IPS DF 19.7 (cell line): ENCODE results near the gene BBS9.
"Not testable (repeated sequence)": the region's sequence is repeated elsewhere in the genome, so short reads cannot be mapped to it uniquely, and the experiment has no call there.

ENCODE experiments used
- DNase-seq: peaks from one replicate; pipeline ENCODE4 v3.0.0-alpha.2; 2013; ENCODE audit warnings: low read depth, low spot score

Gene BBS9

DNA sequence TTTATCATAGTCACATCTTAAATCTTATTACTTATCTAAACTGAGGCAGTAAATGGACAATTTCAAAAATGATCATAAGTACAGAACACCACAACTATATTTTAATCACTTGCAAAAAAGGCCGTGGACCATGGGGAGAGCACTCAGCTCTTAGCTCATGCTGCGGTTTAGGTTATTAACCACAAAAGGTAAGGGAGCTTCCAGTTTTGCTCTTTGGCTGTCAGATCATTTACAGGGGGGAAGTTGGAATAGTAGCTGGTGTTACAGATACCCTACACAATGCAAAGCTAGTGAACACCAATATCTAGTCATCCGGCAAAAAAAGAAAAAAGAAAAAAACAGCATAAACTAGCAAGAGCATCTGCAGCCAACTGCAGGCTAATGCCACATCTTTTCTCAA, 147.0 kb downstream of the BBS9 start:
- no peak for DNase-seq

GRCh38 chr7:33276729-33277128, 147.4 kb downstream of the BBS9 start:
- no peak for DNase-seq

- no peak for DNase-seq
Observed at GRCh38 chr7:33278095-33278494, 148.7 kb downstream of the BBS9 start.

DNA sequence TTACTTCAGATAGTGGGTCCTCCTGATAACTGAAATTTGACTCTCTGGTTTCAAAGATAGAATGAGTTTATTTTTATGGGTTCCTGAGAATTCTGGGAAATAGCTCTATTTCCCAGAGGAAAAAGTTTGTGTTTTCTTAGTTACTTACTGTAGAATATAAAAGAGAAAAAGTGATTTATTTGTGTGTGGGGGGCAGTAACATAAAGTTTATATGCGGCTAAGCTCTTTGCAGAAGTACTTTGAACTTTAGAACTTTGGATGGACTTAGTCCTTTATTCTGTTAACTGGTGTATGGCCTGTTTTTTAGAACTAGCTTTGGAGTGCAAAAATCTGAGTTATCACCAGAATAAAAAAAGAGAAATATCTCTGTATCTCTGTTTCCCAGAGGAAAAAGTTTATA, 157.1 kb downstream of the BBS9 start:
- DNase-seq, result no peak

DNA sequence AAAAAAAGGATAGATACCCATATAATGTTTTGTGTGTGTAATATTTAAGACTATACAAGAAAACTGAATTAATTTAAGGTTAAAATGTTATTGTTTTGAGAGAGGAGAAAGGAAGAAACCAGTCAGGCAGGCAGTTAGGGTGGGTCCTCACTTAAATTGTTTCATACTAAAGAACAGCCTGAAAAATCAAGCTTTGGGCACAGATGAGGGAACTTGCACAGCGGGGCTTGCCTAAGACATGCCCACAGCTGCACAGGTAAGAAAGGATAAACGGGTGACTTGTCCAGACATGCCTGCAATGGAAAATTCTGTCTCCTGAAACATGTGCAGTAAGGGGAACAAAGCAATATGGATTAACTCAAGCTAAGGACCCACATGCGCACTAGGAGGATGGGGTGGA, 158.4 kb downstream of the BBS9 start:
- no peak for DNase-seq

DNA sequence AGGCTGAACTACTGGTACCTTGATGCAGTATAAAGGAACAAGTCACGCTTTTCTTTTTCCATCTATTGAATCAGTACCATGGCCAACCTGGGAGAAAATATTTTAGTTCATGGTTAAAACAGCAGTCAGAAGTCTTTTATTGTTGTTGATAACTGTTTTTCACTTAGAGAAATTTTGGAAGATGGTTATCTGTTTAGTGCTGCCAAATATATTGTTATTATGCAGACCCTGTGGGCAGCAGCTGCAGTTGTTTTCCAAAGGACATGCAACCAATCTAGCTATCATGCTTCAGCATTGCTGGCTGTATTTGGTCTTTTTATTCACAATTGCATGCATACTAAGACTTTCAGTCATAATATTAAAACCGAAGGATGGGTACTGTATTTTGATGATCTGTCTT, 169.5 kb downstream of the BBS9 start:
- DNase-seq, result no peak

GRCh38 chr7:33299425-33299824, 170.1 kb downstream of the BBS9 start:
- DNase-seq, result no peak

- no peak for DNase-seq
Observed at GRCh38 chr7:33300131-33300530, 170.8 kb downstream of the BBS9 start.

DNA sequence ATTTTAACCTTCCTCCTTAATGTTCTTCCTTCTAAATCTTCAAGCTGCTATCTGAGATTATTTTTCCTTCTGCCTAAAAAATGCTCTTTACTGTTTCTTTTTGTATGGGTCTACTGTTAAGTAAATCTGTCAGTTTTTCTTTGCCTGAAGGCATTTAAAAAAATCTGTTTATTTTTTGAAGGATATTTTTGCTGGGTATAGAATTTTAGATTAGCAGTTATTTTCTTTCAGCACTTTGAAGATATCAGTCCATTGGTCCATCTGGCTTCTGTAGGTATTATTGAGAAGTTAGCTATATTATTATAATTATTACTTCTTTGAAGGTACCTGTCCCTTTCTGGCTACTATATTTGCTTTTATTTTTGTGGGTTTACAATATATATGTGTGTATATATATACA, 171.4 kb downstream of the BBS9 start:
- no peak for DNase-seq

DNA sequence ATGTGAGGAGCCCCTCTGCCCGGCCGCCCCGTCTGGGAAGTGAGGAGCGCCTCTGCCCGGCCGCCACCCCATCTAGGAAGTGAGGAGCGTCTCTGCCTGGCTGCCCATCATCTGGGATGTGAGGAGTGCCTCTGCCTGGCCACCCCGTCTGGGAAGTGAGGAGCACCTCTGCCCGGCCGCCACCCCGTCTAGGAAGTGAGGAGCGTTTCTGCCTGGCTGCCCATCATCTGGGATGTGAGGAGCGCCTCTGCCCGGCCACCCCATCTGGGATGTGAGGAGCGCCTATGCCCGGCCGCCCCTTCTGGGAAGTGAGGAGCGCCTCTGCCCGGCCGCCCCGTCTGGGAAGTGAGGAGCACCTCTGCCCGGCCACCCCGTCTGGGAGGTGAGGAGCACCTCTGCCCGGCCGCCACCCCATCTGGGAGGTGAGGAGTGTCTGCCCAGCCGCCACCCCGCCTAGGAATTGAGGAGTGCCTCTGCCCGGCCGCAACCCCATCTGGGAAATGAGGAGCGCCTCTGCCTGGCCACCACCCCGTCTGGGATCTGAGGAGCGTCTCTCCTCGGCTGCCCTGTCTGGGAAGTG, 174.7 kb downstream of the BBS9 start:
- not testable (repeated sequence) for DNase-seq

- DNase-seq, result no peak
Observed at GRCh38 chr7:33307205-33307604, 177.8 kb downstream of the BBS9 start.

DNA sequence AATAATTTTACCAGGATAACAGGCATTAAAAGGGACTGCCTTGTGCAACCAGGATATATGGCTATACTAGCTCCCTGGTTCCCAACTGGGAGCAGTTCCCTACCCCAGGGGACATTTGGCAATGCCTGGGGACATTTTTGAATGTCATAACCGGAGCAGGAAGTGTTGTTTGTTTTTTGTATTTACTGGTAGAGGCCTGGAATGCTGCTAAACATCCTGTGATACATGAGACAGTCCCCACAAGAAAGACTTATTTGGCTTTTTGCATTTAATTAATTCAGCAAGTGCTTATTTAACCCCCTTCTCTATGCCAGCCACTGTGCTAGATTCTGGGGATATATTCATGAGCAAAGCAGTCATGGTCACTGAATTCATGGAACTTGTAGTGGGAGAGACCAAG, 181.2 kb downstream of the BBS9 start:
- DNase-seq, result no peak

- DNase-seq, result no peak
Observed at GRCh38 chr7:33325754-33326484, 196.6 kb downstream of the BBS9 start.

DNA sequence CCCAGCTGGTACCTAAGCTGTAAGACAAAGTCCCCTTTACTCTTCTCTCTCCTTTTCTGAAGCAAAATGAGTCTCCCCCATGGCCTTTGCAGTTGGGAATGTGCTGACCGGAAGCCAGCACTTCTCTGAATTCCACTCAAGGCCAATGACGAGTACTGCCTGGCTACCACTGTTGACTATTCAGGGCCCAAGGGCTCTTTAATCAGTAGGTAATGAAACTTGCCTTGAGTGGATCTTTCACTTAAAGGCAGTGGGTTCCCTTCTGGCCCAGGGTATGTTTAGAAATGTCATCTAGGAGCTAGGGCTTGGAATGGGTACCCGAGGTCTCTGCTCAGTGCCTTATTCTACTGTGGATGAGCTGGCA, 197.1 kb downstream of the BBS9 start:
- DNase-seq, result no peak

- DNase-seq, result no peak
Observed at GRCh38 chr7:33327427-33327826, 198.1 kb downstream of the BBS9 start.

DNA sequence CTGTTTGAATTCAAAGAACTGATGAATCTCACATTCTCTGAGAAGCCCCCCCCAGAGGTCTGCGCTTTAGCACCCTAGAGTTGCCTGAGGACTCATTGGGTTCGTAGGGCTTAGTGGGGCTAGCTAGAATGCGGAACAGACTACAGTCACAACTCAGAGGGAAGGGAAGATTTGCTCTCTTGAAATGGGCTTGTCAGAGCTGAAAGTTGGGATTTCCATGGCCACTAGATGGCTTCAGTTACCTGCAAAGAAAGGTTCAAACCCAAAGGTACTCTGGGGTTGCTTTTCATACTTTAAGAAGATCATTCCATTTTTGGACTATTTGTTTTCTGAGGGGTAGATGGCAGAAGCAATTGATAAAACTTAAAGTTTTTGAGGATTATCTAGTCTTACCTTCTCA, 205.0 kb downstream of the BBS9 start:
- peak; percentile 33 for DNase-seq

DNA sequence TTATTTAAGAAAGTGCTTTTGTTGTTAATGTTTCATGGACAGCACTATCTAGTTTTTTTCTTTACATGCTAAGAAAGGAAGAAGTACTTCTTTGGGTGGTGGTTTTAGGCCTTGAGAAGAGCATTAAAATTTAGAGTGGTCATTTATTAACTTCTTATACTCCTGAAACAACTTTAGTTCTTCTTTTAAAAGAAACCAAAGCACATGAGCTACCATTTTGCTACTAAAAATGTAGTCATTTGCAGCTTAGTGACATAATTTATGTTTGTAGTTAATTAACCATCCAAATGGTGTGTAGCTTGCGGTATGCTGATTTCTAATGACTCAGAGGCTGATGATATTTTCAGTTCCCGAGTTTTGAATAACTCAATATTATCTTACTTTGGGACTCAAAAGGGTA, 207.5 kb downstream of the BBS9 start:
- DNase-seq, result no peak

GRCh38 chr7:33339074-33339790, 209.9 kb downstream of the BBS9 start:
- DNase-seq, result no peak

- no peak for DNase-seq
Observed at GRCh38 chr7:33346055-33346454, 216.7 kb downstream of the BBS9 start.

- DNase-seq, result no peak
Observed at GRCh38 chr7:33350577-33350976, 221.2 kb downstream of the BBS9 start.

DNA sequence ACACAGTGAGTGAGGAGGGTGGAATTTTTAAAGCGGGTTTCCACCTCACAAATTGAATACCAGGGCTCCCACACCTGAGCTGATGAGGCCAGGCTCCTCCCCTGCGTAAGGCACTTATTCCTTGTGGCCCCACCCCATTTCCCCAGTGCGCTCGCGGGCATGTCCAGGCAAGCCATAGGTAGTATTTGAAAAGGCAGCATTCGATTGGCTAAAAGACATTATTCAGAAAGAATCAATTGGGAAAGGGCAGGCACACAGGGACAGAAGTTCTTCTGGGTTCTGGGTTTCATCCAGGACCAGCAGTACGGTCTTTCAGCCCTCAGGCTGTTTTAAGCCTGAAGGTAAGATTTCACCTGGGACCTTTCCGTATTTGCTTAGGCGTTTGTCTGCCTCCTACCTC, 222.3 kb downstream of the BBS9 start:
- DNase-seq, result peak; percentile 83

GRCh38 chr7:33354201-33354600, 224.8 kb downstream of the BBS9 start:
- no peak for DNase-seq

GRCh38 chr7:33355386-33355785, 226.0 kb downstream of the BBS9 start:
- no peak for DNase-seq
